Neural cell (in vitro differentiated cells): ENCODE measurements around the gene RTL1. TPM values are rescaled to one million over a fixed set of nuclear protein-coding genes. Genes with fewer than 3 reads are reported as not detected.

Source experiments
- H2AFZ ChIP-seq: fragments of 200-600, 300-800 bp; sonication (generic), shearing (Covaris generic); 2 replicates; pipeline ENCODE4 v1.6.0; 2014; ENCODE audit warnings: low read depth, mild to moderate bottlenecking, antibody characterized with exemption, low read length, moderate library complexity
- H3F3A ChIP-seq: fragments of 200-600 bp; shearing (Covaris generic); 2 replicates; pipeline ENCODE4 v1.6.1; 2016; ENCODE audit warnings: mild to moderate bottlenecking, moderate library complexity, mixed read lengths, antibody characterized with exemption, low read length; ENCODE audit not compliant: insufficient read depth, poor library complexity, severe bottlenecking
- H3K27ac ChIP-seq: fragments of 200-600, 300-800 bp; sonication (generic), shearing (Covaris generic); 2 replicates; pipeline ENCODE4 v1.5.1; 2014; ENCODE audit warnings: mild to moderate bottlenecking, low read length, moderate library complexity
- H3K27me3 ChIP-seq: fragments of 300-800, 200-600 bp; sonication (generic), shearing (Covaris generic); 2 replicates; pipeline ENCODE4 v1.6.0; 2014; ENCODE audit warnings: mild to moderate bottlenecking, low read depth, low read length, moderate library complexity; ENCODE audit not compliant: insufficient read depth
- H3K36me3 ChIP-seq: fragments of 300-800, 200-600 bp; sonication (generic), shearing (Covaris generic); 2 replicates; pipeline ENCODE4 v1.5.1; 2014; ENCODE audit warnings: mild to moderate bottlenecking, antibody characterized with exemption, low read length, moderate library complexity; ENCODE audit not compliant: insufficient read depth
- H3K4me2 ChIP-seq: fragments of 300-800, 200-600 bp; sonication (generic), shearing (Covaris generic); 2 replicates; pipeline ENCODE4 v1.6.0; 2014; ENCODE audit warnings: mild to moderate bottlenecking, low read length
- H3K4me3 ChIP-seq: fragments of 300-800, 200-600 bp; sonication (generic), shearing (Covaris generic); 2 replicates; pipeline ENCODE4 v1.5.1; 2014; ENCODE audit warnings: mild to moderate bottlenecking, low read length, moderate library complexity
- H3K79me2 ChIP-seq: fragments of 200-600 bp; shearing (Covaris generic); replicated peaks from 2 replicates; pipeline ENCODE4 v1.6.0; 2014; ENCODE audit warnings: mild to moderate bottlenecking, low read length, moderate library complexity; ENCODE audit not compliant: insufficient read depth
- H3K9ac ChIP-seq: fragments of 300-800, 200-600 bp; sonication (generic), shearing (Covaris generic); 2 replicates; pipeline ENCODE4 v1.6.1; 2016; ENCODE audit warnings: mild to moderate bottlenecking, low read length, mixed read lengths
- H3K9me2 ChIP-seq: fragments of 200-600 bp; shearing (Covaris generic); 2 replicates; pipeline ENCODE4 v1.6.1; 2016; ENCODE audit warnings: mild to moderate bottlenecking, low read length, mixed read lengths; ENCODE audit not compliant: insufficient read depth
- H3K9me3 ChIP-seq: fragments of 200-600, 300-800 bp; sonication (generic), shearing (Covaris generic); 2 replicates; pipeline ENCODE4 v1.6.1; 2016; ENCODE audit warnings: mild to moderate bottlenecking, mixed run types, low read length, moderate library complexity, mixed read lengths
- H4K20me1 ChIP-seq: fragments of 200-600 bp; shearing (Covaris generic); 2 replicates; pipeline ENCODE4 v1.6.1; 2016; ENCODE audit warnings: mild to moderate bottlenecking, mixed run types; ENCODE audit not compliant: insufficient read depth
- EP300 ChIP-seq: fragments of 450-650 bp; conservative IDR thresholded peaks from 2 replicates; pipeline ENCODE4 v1.6.1; 2014; ENCODE audit warnings: antibody characterized with exemption, mild to moderate bottlenecking, moderate library complexity; ENCODE audit not compliant: poor library complexity, severe bottlenecking
- EZH2 ChIP-seq: fragments of 200-600, 300-800 bp; shearing (Covaris generic), sonication (generic); IDR thresholded peaks from 2 replicates; pipeline ENCODE4 v1.6.1; 2014; ENCODE audit warnings: antibody characterized with exemption, low read length, borderline replicate concordance, mild to moderate bottlenecking; ENCODE audit not compliant: insufficient read depth, poor library complexity, severe bottlenecking
- MXI1 ChIP-seq: fragments of 450-650 bp; conservative IDR thresholded peaks from 2 replicates; pipeline ENCODE4 v1.6.1; 2014; ENCODE audit warnings: antibody characterized with exemption, mild to moderate bottlenecking; ENCODE audit not compliant: poor library complexity, severe bottlenecking
- POLR2AphosphoS5 ChIP-seq: IDR thresholded peaks from 2 replicates; pipeline ENCODE4 v1.6.1; 2012
- RAD21 ChIP-seq: fragments of 450-650 bp; conservative IDR thresholded peaks from 2 replicates; pipeline ENCODE4 v1.6.1; 2014; ENCODE audit warnings: antibody characterized with exemption, mild to moderate bottlenecking, moderate library complexity
- REST ChIP-seq: IDR thresholded peaks from 2 replicates; pipeline ENCODE4 v1.6.1; 2012; ENCODE audit warnings: borderline replicate concordance
- SMC3 ChIP-seq: fragments of 450-650 bp; conservative IDR thresholded peaks from 2 replicates; pipeline ENCODE4 v1.6.1; 2014; ENCODE audit warnings: antibody characterized with exemption, mild to moderate bottlenecking, moderate library complexity; ENCODE audit not compliant: poor library complexity
- TAF1 ChIP-seq: IDR thresholded peaks from 2 replicates; pipeline ENCODE4 v1.6.1; 2012; ENCODE audit warnings: low read depth
- polyA plus RNA-seq: library from polyadenylated mRNA; depleted of rRNA; stranded (reverse); fragments of >200 nt; gene quantifications from 2 replicates; pipeline ENCODE4 v1.2.3, GENCODE V29; 2014
- TF ChIP-seq, protein P1 (sequence below): fragments of 450-650 bp; IDR thresholded peaks from 2 replicates; pipeline ENCODE4 v1.5.1; 2014; ENCODE audit warnings: antibody characterized with exemption, mild to moderate bottlenecking, moderate library complexity; ENCODE audit not compliant: poor library complexity, severe bottlenecking

RTL1 gene
- polyA plus RNA-seq, 1 donor from 2014 or later = not detected

DNA sequence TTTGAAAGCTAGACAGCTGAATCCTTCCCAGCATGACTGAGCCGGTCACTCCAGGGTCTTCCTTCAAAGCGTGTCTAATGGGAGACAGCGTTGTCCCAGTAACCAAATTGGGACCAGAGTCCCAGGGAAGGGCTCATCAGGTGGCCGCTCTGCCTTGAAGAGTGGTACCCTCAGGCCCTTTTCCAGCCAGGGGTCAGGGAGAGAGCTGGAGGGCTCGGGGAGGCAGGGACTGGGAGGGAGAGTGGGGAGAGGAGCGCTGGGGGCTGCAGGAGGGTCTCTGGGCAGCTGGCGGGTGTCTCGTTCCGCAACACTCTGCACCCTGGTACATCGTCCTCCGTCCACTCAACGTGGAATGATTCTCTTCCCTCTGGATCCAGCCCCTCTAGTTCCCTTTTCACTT, 1.6 kb upstream of the RTL1 start:
- H3K4me2 ChIP-seq = no peak overlapping the region
- H3K27me3 ChIP-seq = no peaks in the 10 kb centered on the region
- peak overlapping the region; percentile 60 for H3K4me3 ChIP-seq

GRCh38 chr14:100904307-100905087, 975 bp upstream of the RTL1 start:
- H3K27ac ChIP-seq = no peak overlapping the region
- H3K9me3 ChIP-seq = no peaks in the 10 kb centered on the region
- H4K20me1 ChIP-seq = no peaks in the 10 kb centered on the region
- H3K27me3 ChIP-seq = no peaks in the 10 kb centered on the region
- H3K79me2 ChIP-seq = no peaks in the 10 kb centered on the region
- no peak overlapping the region for H2AFZ ChIP-seq
- H3K4me2 ChIP-seq = no peak overlapping the region
- no peaks in the 10 kb centered on the region for H3F3A ChIP-seq
- no peaks in the 10 kb centered on the region for H3K9me2 ChIP-seq
- peak overlapping the region; percentile 51 for H3K9ac ChIP-seq
- H3K4me3 ChIP-seq = peak overlapping the region; percentile 60
- no peaks in the 10 kb centered on the region for H3K36me3 ChIP-seq
- peak; percentile 84 for TF ChIP-seq SMC3
- no peak for TF ChIP-seq MXI1
- TF ChIP-seq, protein P1, sequence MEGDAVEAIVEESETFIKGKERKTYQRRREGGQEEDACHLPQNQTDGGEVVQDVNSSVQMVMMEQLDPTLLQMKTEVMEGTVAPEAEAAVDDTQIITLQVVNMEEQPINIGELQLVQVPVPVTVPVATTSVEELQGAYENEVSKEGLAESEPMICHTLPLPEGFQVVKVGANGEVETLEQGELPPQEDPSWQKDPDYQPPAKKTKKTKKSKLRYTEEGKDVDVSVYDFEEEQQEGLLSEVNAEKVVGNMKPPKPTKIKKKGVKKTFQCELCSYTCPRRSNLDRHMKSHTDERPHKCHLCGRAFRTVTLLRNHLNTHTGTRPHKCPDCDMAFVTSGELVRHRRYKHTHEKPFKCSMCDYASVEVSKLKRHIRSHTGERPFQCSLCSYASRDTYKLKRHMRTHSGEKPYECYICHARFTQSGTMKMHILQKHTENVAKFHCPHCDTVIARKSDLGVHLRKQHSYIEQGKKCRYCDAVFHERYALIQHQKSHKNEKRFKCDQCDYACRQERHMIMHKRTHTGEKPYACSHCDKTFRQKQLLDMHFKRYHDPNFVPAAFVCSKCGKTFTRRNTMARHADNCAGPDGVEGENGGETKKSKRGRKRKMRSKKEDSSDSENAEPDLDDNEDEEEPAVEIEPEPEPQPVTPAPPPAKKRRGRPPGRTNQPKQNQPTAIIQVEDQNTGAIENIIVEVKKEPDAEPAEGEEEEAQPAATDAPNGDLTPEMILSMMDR = peak; percentile 75
- no peak for TF ChIP-seq REST
- TF ChIP-seq POLR2AphosphoS5 = no peak
- TF ChIP-seq TAF1 = no peak
- TF ChIP-seq EZH2 = no peak
- no peak for TF ChIP-seq EP300

More for the DNA sequence above, 1.6 kb upstream of the RTL1 start:
- Histone ChIP-seq H3K36me3 (no peaks in the 10 kb centered on the region), H3F3A (no peaks in the 10 kb centered on the region), H3K27ac (no peak overlapping the region), H3K9me3 (no peaks in the 10 kb centered on the region), H3K79me2 (no peaks in the 10 kb centered on the region), H4K20me1 (no peaks in the 10 kb centered on the region), H3K9ac (no peak overlapping the region), H2AFZ (no peak overlapping the region), H3K9me2 (no peaks in the 10 kb centered on the region)
- TF ChIP-seq EP300 (no peak), RAD21 (no peak), POLR2AphosphoS5 (no peak), REST (no peak)
- TF ChIP-seq, protein P1 = no peak
